Subcutaneous abdominal adipose tissue (tissue), 5 donors: ENCODE data around the gene NBAS.

Source experiments
- H3K27ac ChIP-seq: one replicate; pipeline ENCODE4 v1.7.0; 2013; ENCODE audit warnings: low read depth, mild to moderate bottlenecking, inconsistent platforms, low read length, moderate library complexity
- H3K27me3 ChIP-seq, 5 donors: one replicate each; pipeline ENCODE4 v1.7.0; 2013; ENCODE audit warnings: low read length in 5 of 5, inconsistent platforms in 1 of 5; ENCODE audit not compliant: control insufficient read depth in 5 of 5, insufficient read depth in 4 of 5
- H3K36me3 ChIP-seq, 5 donors: one replicate each; pipeline ENCODE4 v1.7.0; 2013; ENCODE audit warnings: low read length in 5 of 5; ENCODE audit not compliant: control insufficient read depth in 5 of 5, insufficient read depth in 5 of 5
- H3K4me1 ChIP-seq, 5 donors: one replicate each; pipeline ENCODE4 v1.7.0; 2013; ENCODE audit warnings: low read length in 5 of 5, mild to moderate bottlenecking in 3 of 5, moderate library complexity in 1 of 5; ENCODE audit not compliant: control insufficient read depth in 5 of 5, insufficient read depth in 5 of 5
- H3K4me3 ChIP-seq, 5 donors: one replicate each; pipeline ENCODE4 v1.7.0; 2013; ENCODE audit warnings: low read length in 5 of 5, low read depth in 1 of 5
- H3K9ac ChIP-seq, 5 donors: one replicate each; pipeline ENCODE4 v1.7.0; 2013; ENCODE audit warnings: low read length in 5 of 5, mild to moderate bottlenecking in 4 of 5, moderate library complexity in 3 of 5
- H3K9me3 ChIP-seq, 5 donors: one replicate each; pipeline ENCODE4 v1.7.0; 2013; ENCODE audit warnings: low read length in 5 of 5; ENCODE audit not compliant: control insufficient read depth in 5 of 5
- donor health status: healthy.
- donor health status: healthy.
- donor health status: healthy.
- donor health status: healthy.
- donor health status: healthy.

Gene NBAS

GRCh38 chr2:15169326-15170069, 391.6 kb downstream of the NBAS start:
- Histone ChIP-seq H3K27ac (no peak overlapping the region), H3K36me3 (peaks cover 2 to 41% (median 11%) of the 10 kb centered on the region in 5 donors), H3K9ac (no peak overlapping the region), H3K4me3 (no peak overlapping the region), H3K9me3 (no peaks in the 10 kb centered on the region), H3K4me1 (peaks cover 0 to 8% (median 2%) of the 10 kb centered on the region in 5 donors), H3K27me3 (no peaks in the 10 kb centered on the region)

DNA sequence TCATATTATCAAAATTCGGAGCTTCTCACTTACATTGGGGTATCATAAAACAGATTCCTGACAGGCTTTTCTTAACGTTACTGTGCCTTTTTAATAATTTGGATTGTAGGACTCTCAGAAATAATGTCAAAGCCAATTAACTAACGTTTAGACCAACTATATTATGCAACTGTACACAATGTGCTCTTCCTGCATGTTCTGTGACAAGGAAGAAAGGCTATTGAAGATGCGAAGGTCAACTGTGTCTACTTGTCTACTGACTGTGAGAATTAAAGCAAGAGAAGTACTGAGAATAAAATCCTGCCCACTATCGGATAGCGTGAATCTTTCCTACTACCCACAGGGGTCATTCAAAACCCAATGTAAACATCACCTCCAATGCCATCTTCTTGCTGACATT, 393.0 kb downstream of the NBAS start:
- H3K4me1 ChIP-seq: peaks cover 0 to 8% (median 2%) of the 10 kb centered on the region in 5 donors
- H3K27me3 ChIP-seq: no peaks in the 10 kb centered on the region
- no peak overlapping the region for H3K9ac ChIP-seq
- no peaks in the 10 kb centered on the region for H3K9me3 ChIP-seq
- H3K36me3 ChIP-seq: peaks cover 2 to 34% (median 11%) of the 10 kb centered on the region in 5 donors
- no peak overlapping the region for H3K27ac ChIP-seq
- H3K4me3 ChIP-seq: no peak overlapping the region

- Histone ChIP-seq H3K27ac (no peak overlapping the region), H3K27me3 (no peaks in the 10 kb centered on the region), H3K9me3 (no peaks in the 10 kb centered on the region), H3K4me3 (no peak overlapping the region), H3K4me1 (peaks cover 0 to 8% (median 2%) of the 10 kb centered on the region in 5 donors), H3K36me3 (peaks cover 2 to 34% (median 11%) of the 10 kb centered on the region in 5 donors), H3K9ac (no peak overlapping the region)
Observed at GRCh38 chr2:15166878-15167277, 394.3 kb downstream of the NBAS start.

- Histone ChIP-seq H3K27ac (no peak overlapping the region), H3K4me3 (no peak overlapping the region), H3K4me1 (peaks cover 3 to 12% (median 10%) of the 10 kb centered on the region in 5 donors), H3K27me3 (no peaks in the 10 kb centered on the region), H3K36me3 (peaks cover 2 to 26% (median 8%) of the 10 kb centered on the region in 5 donors), H3K9me3 (no peaks in the 10 kb centered on the region), H3K9ac (no peak overlapping the region)
Observed at GRCh38 chr2:15163326-15163725, 397.8 kb downstream of the NBAS start.

- Histone ChIP-seq H3K4me1 (peaks cover 3 to 12% (median 10%) of the 10 kb centered on the region in 5 donors), H3K9me3 (no peaks in the 10 kb centered on the region), H3K9ac (no peak overlapping the region), H3K36me3 (peaks cover 0 to 26% (median 8%) of the 10 kb centered on the region in 5 donors), H3K27me3 (no peaks in the 10 kb centered on the region), H3K4me3 (no peak overlapping the region), H3K27ac (no peak overlapping the region)
Observed at GRCh38 chr2:15162620-15163019, 398.5 kb downstream of the NBAS start.

GRCh38 chr2:15160201-15160991, 400.7 kb downstream of the NBAS start:
- H3K36me3 ChIP-seq: peaks cover 0 to 5% (median 0%) of the 10 kb centered on the region in 5 donors
- no peak overlapping the region for H3K4me3 ChIP-seq
- H3K4me1 ChIP-seq: peaks cover 3 to 12% (median 10%) of the 10 kb centered on the region in 5 donors
- H3K27ac ChIP-seq: no peak overlapping the region
- H3K27me3 ChIP-seq: no peaks in the 10 kb centered on the region
- no peak overlapping the region for H3K9ac ChIP-seq
- H3K9me3 ChIP-seq: no peaks in the 10 kb centered on the region

GRCh38 chr2:15159751-15160177, 401.4 kb downstream of the NBAS start:
- peaks cover 3 to 12% (median 10%) of the 10 kb centered on the region in 5 donors for H3K4me1 ChIP-seq
- H3K4me3 ChIP-seq: no peak overlapping the region
- no peak overlapping the region for H3K27ac ChIP-seq
- H3K9ac ChIP-seq: no peak overlapping the region
- H3K36me3 ChIP-seq: no peaks in the 10 kb centered on the region
- no peaks in the 10 kb centered on the region for H3K27me3 ChIP-seq
- no peaks in the 10 kb centered on the region for H3K9me3 ChIP-seq

DNA sequence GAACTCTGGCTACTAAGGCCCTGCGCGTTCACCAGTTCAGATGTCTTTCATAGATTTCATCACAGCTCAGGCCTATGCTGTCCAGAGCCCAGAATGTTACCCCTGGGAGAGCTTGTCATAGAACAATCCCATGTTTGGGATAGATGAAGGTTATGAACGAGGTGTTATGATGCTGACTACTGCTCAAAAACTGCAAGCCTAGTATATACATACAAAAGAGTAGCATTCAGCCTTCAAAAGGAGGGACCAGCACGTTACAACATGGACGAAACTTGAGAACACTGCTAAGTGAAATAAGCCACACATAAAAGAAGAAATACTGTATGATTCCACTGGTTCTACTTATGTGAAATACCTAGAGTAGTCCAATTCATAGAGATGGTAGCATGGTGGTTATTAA, 401.9 kb downstream of the NBAS start:
- H3K27ac ChIP-seq: no peak overlapping the region
- peaks cover 3 to 12% (median 10%) of the 10 kb centered on the region in 5 donors for H3K4me1 ChIP-seq
- H3K4me3 ChIP-seq: no peak overlapping the region
- H3K27me3 ChIP-seq: no peaks in the 10 kb centered on the region
- H3K9ac ChIP-seq: no peak overlapping the region
- no peaks in the 10 kb centered on the region for H3K36me3 ChIP-seq
- no peaks in the 10 kb centered on the region for H3K9me3 ChIP-seq

GRCh38 chr2:15158532-15158931, 402.6 kb downstream of the NBAS start:
- Histone ChIP-seq H3K9me3 (no peaks in the 10 kb centered on the region), H3K27ac (no peak overlapping the region), H3K4me1 (peaks cover 3 to 12% (median 10%) of the 10 kb centered on the region in 5 donors), H3K36me3 (no peaks in the 10 kb centered on the region), H3K27me3 (no peaks in the 10 kb centered on the region), H3K4me3 (no peak overlapping the region), H3K9ac (no peak overlapping the region)

DNA sequence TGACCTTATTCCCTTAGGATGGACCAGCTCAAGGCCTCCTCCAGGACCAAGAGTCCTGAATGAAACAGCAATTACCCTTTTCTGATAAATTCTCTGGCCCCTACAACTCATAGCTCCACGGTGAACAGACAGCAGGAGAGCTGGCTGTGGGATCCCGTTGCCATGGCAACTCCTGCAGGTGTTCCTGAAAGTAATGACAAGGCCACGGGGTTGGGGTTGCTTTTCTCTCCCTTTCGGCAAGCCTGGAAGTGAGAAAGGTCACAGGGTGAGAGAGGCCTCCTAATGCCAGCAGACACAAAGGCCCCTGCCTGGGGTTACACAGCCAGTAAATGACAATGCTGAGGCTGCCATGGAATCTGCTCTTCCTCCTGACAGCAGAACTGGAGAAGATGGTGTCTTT, 403.0 kb downstream of the NBAS start:
- Histone ChIP-seq H3K9me3 (no peaks in the 10 kb centered on the region), H3K4me3 (no peak overlapping the region), H3K27me3 (no peaks in the 10 kb centered on the region), H3K36me3 (no peaks in the 10 kb centered on the region), H3K27ac (no peak overlapping the region), H3K9ac (no peak overlapping the region), H3K4me1 (peaks cover 3 to 12% (median 10%) of the 10 kb centered on the region in 5 donors)
